GM12878 (cell line): ENCODE measurements around the gene MOK.

Experiments used
- ATF3 ChIP-seq: IDR thresholded peaks from 2 replicates; pipeline ENCODE4 v1.6.1; 2011; ENCODE audit warnings: low read depth, mild to moderate bottlenecking, low read length, moderate library complexity, borderline replicate concordance; ENCODE audit errors: extremely low read depth
- CTCF ChIP-seq, 3 experiments: IDR thresholded peaks in 2 of 3; conservative IDR thresholded peaks in 1 of 3; 2 replicates each; pipeline ENCODE4 v1.5.1; 2011; ENCODE audit warnings: low read depth in 3 of 3, low read length in 3 of 3, mild to moderate bottlenecking in 3 of 3, control low read depth in 2 of 3, moderate library complexity in 2 of 3, inconsistent platforms in 1 of 3, mixed read lengths in 1 of 3; ENCODE audit not compliant: control insufficient read depth in 2 of 3, insufficient read depth in 1 of 3; ENCODE audit errors: extremely low read depth in 1 of 3
- EGR1 ChIP-seq, 2 experiments: IDR thresholded peaks; 1 replicate in 1 of 2; 2 replicates in 1 of 2; pipeline ENCODE4 v1.6.1; 2011 to 2012; ENCODE audit warnings: low read depth in 2 of 2, low read length in 2 of 2, borderline replicate concordance in 1 of 2, mild to moderate bottlenecking in 1 of 2, moderate library complexity in 1 of 2
- EP300 ChIP-seq, 2 experiments: fragments of 150-350 bp in 1 of 2; IDR thresholded peaks; 2 replicates each; pipeline ENCODE4 v1.6.1; 2011 to 2012; ENCODE audit warnings: low read depth in 2 of 2, low read length in 2 of 2, borderline replicate concordance in 1 of 2, improper control_type of control experiment in 1 of 2, inconsistent platforms in 1 of 2; ENCODE audit not compliant: control insufficient read depth in 1 of 2
- HDAC2 ChIP-seq: fragments of 200-600 bp; sonication (generic); IDR thresholded peaks from 2 replicates; pipeline ENCODE4 v1.6.1; 2017
- MXI1 ChIP-seq: fragments of 150-350 bp; IDR thresholded peaks from 2 replicates; pipeline ENCODE4 v1.6.1; 2011; ENCODE audit warnings: low read depth, mild to moderate bottlenecking, inconsistent platforms, low read length, improper control_type of control experiment
- POLR2A ChIP-seq: IDR thresholded peaks from 2 replicates; pipeline ENCODE4 v1.6.1; 2011; ENCODE audit warnings: low read depth, mild to moderate bottlenecking, low read length
- SIX5 ChIP-seq: IDR thresholded peaks from 2 replicates; pipeline ENCODE4 v1.6.1; 2011; ENCODE audit warnings: mild to moderate bottlenecking, low read depth, low read length, moderate library complexity; ENCODE audit not compliant: severe bottlenecking
- SMAD5 ChIP-seq: IDR thresholded peaks from 2 replicates; pipeline ENCODE4 v1.6.1; 2016; ENCODE audit warnings: antibody characterized with exemption, low read depth
- SP1 ChIP-seq: IDR thresholded peaks from one replicate; pipeline ENCODE4 v1.6.1; 2011; ENCODE audit warnings: low read depth, low read length
- ZBTB33 ChIP-seq: fragments of 450-650 bp; IDR thresholded peaks from 2 replicates; pipeline ENCODE4 v1.6.1; 2017; ENCODE audit warnings: mild to moderate bottlenecking

GRCh38 chr14:102321456-102322422 lies 16.8 kb upstream of the MOK start:
- TF ChIP-seq SIX5 (no peak), EP300 (IDR thresholded peaks at IDR 0.05; ENCODE audit: borderline replicate concordance in 1 of 2, control insufficient read depth in 1 of 2, low read depth in 2 of 2, low read length in 2 of 2) (no peak), CTCF (IDR thresholded peaks at IDR 0.05 in 2 of 3, conservative IDR thresholded peaks at IDR 0.05 in 1 of 3; ENCODE audit: control insufficient read depth in 2 of 3, extremely low read depth in 1 of 3, insufficient read depth in 1 of 3, low read depth in 3 of 3, low read length in 3 of 3) (no peak), HDAC2 (no peak), POLR2A (no peak), EGR1 (IDR thresholded peaks at IDR 0.05; ENCODE audit: borderline replicate concordance in 1 of 2, low read depth in 2 of 2, low read length in 2 of 2) (no peak), SP1 (no peak), MXI1 (no peak), ATF3 (no peak), ZBTB33 (no peak), SMAD5 (no peak)
